HCT116 (cell line): ENCODE measurements around the gene PLK5. TPM values are rescaled to one million over a fixed set of nuclear protein-coding genes. Genes with fewer than 3 reads are reported as not detected.

ENCODE experiments used
- ATAC-seq: fragments of 200-7000 bp; cut with Tn5 transposase; 2 replicates; pipeline ENCODE4 v1.9.1; 2020; ENCODE audit warnings: mild to moderate bottlenecking, moderate library complexity
- BruUV-seq: library from RNA; stranded (reverse); fragments of 400-500 nt; replicated peaks from 2 replicates; lab custom pipeline; 2021; lab: Mats Ljungman, UMichigan
- CTCF ChIA-PET: fragments of 300-600 bp; sonication (Branson Sonifier 250); formaldehyde crosslinking; loops from one replicate; lab custom pipeline; 2021; ENCODE audit warnings: antibody characterized with exemption; lab: Charles Lee
- POLR2A ChIA-PET: fragments of 300-600, 350-600 bp; sonication (Branson Sonifier 250); formaldehyde crosslinking; loops from one replicate; lab custom pipeline; 2021; ENCODE audit warnings: antibody characterized with exemption; lab: Charles Lee
- RAD21 ChIA-PET, 2 experiments: fragments of 300-600 bp; sonication (Branson Sonifier 250); formaldehyde crosslinking; loops; one replicate each; lab custom pipeline; 2023; ENCODE audit warnings: low total read pairs in 2 of 2; ENCODE audit not compliant: uncharacterized antibody in 2 of 2, unreplicated experiment in 2 of 2, low non-redundant PET in 1 of 2; lab: Charles Lee
- DNase-seq: peaks from one replicate; pipeline ENCODE4 v3.0.0-alpha.2; 2010; ENCODE audit warnings: low read depth, low spot score
- H2AFZ ChIP-seq: fragments of 200-600 bp; shearing (Covaris generic), sonication (generic); 2 replicates; pipeline ENCODE4 v1.6.1; 2017; ENCODE audit warnings: low read depth, mixed run types, mixed read lengths, antibody characterized with exemption, low read length; ENCODE audit not compliant: poor library complexity, severe bottlenecking
- H3K27ac ChIP-seq: 2 replicates; pipeline ENCODE4 v1.5.1; 2012; ENCODE audit warnings: low read depth, low read length
- H3K27me3 ChIP-seq: fragments of 200-600 bp; sonication (generic); 2 replicates; pipeline ENCODE4 v1.6.1; 2016; ENCODE audit warnings: mixed run types, low read length, mixed read lengths; ENCODE audit not compliant: insufficient read depth
- H3K36me3 ChIP-seq, 2 experiments: fragments of 200-500 bp in 1 of 2; fragments of 200-600 bp in 1 of 2; sonication (Bioruptor generic) in 1 of 2; sonication (generic) in 1 of 2; 2 replicates each; pipeline versions ENCODE4 v1.5.1 to v1.6.1; 2014 to 2016; ENCODE audit warnings: low read length in 2 of 2, inconsistent platforms in 1 of 2, mixed read lengths in 1 of 2, mixed run types in 1 of 2; ENCODE audit not compliant: insufficient read depth in 2 of 2, control insufficient read depth in 1 of 2
- H3K4me1 ChIP-seq, 2 experiments: fragments of 200-600 bp in 1 of 2; sonication (generic) in 1 of 2; 2 replicates each; pipeline versions ENCODE4 v1.5.1 to v1.6.1; 2012 to 2017; ENCODE audit warnings: low read length in 2 of 2, inconsistent platforms in 1 of 2, mild to moderate bottlenecking in 1 of 2, mixed read lengths in 1 of 2, mixed run types in 1 of 2, moderate library complexity in 1 of 2; ENCODE audit not compliant: insufficient read depth in 2 of 2, control insufficient read depth in 1 of 2
- H3K4me2 ChIP-seq: fragments of 200-600 bp; sonication (generic); 2 replicates; pipeline ENCODE4 v1.6.1; 2017; ENCODE audit warnings: mixed run types, low read length, mixed read lengths
- H3K4me3 ChIP-seq, 2 experiments: fragments of 200-600 bp in 1 of 2; sonication (generic) in 1 of 2; replicated peaks in 1 of 2; 2 replicates each; pipeline ENCODE4 v1.5.1; 2011 to 2016; ENCODE audit warnings: low read length in 2 of 2, control low read depth in 1 of 2, low read depth in 1 of 2, mild to moderate bottlenecking in 1 of 2, mixed read lengths in 1 of 2, mixed run types in 1 of 2
- H3K79me2 ChIP-seq: fragments of 200-600 bp; sonication (generic); 2 replicates; pipeline ENCODE4 v1.6.1; 2017; ENCODE audit warnings: mild to moderate bottlenecking, mixed run types, low read length, moderate library complexity, mixed read lengths; ENCODE audit not compliant: insufficient read depth
- H3K9ac ChIP-seq: fragments of 200-600 bp; sonication (generic); 2 replicates; pipeline ENCODE4 v1.6.1; 2016; ENCODE audit warnings: low read length, mixed read lengths
- H3K9me2 ChIP-seq: fragments of 200-600 bp; sonication (generic), shearing (Covaris generic); 2 replicates; pipeline ENCODE4 v1.6.1; 2017; ENCODE audit warnings: mixed run types, mild to moderate bottlenecking, moderate library complexity; ENCODE audit not compliant: insufficient read depth
- H3K9me3 ChIP-seq, 2 experiments: fragments of 200-500 bp in 1 of 2; fragments of 200-600 bp in 1 of 2; sonication (Bioruptor generic) in 1 of 2; sonication (generic) in 1 of 2; 2 replicates each; pipeline ENCODE4 v1.6.1; 2014 to 2017; ENCODE audit warnings: low read length in 2 of 2, mixed read lengths in 2 of 2, inconsistent platforms in 1 of 2, low read depth in 1 of 2, mild to moderate bottlenecking in 1 of 2, mixed run types in 1 of 2, moderate library complexity in 1 of 2; ENCODE audit not compliant: control insufficient read depth in 1 of 2, insufficient read depth in 1 of 2
- H4K20me1 ChIP-seq: fragments of 200-600 bp; sonication (generic), shearing (Covaris generic); 2 replicates; pipeline ENCODE4 v1.6.1; 2017; ENCODE audit warnings: mixed run types, mild to moderate bottlenecking, moderate library complexity; ENCODE audit not compliant: insufficient read depth
- CEBPB ChIP-seq: IDR thresholded peaks from 2 replicates; pipeline ENCODE4 v1.6.1; 2012; ENCODE audit warnings: low read depth
- CTCF ChIP-seq, 3 experiments: fragments of 200-600 bp in 1 of 3; sonication (generic) in 1 of 3; IDR thresholded peaks in 2 of 3; conservative IDR thresholded peaks in 1 of 3; 2 replicates each; pipeline ENCODE4 v1.5.1; 2012 to 2017; ENCODE audit warnings: low read depth in 2 of 3, low read length in 2 of 3, antibody characterized with exemption in 1 of 3, borderline replicate concordance in 1 of 3, control low read depth in 1 of 3, mild to moderate bottlenecking in 1 of 3, mixed read lengths in 1 of 3, mixed run types in 1 of 3, moderate library complexity in 1 of 3; ENCODE audit not compliant: insufficient read depth in 1 of 3
- ELF1 ChIP-seq: IDR thresholded peaks from 2 replicates; pipeline ENCODE4 v1.6.1; 2012; ENCODE audit warnings: low read depth, borderline replicate concordance
- EZH2phosphoT487 ChIP-seq: fragments of 200-600 bp; IDR thresholded peaks from 2 replicates; pipeline ENCODE4 v1.6.1; 2018; ENCODE audit warnings: antibody characterized with exemption, borderline replicate concordance
- FOSL1 ChIP-seq: IDR thresholded peaks from 2 replicates; pipeline ENCODE4 v1.6.1; 2012; ENCODE audit warnings: low read depth
- MAX ChIP-seq: IDR thresholded peaks from 2 replicates; pipeline ENCODE4 v1.6.1; 2012
- POLR2A ChIP-seq: IDR thresholded peaks from 2 replicates; pipeline ENCODE4 v1.7.0; 2011; ENCODE audit warnings: borderline replicate concordance; ENCODE audit not compliant: insufficient read depth, insufficient read length; ENCODE audit errors: extremely low read depth
- POLR2AphosphoS5 ChIP-seq: IDR thresholded peaks from 2 replicates; pipeline ENCODE4 v1.6.1; 2011; ENCODE audit warnings: mild to moderate bottlenecking, low read depth, low read length, moderate library complexity
- SP1 ChIP-seq: IDR thresholded peaks from 2 replicates; pipeline ENCODE4 v1.6.1; 2012; ENCODE audit warnings: low read depth
- intact Hi-C: fragments of 100-400 bp; cut with micrococcal nuclease; formaldehyde crosslinking; loops from 2 replicates; pipeline ENCODE4 v1.10.0; 2022
- total RNA-seq: library from RNA; stranded (reverse); gene quantifications from one replicate; pipeline ENCODE4 v1.2.1, GENCODE V29; 2021; ENCODE audit not compliant: unreplicated experiment

Gene PLK5
- total RNA-seq, 1 experiment from 2014 or later, result not detected

GRCh38 chr19:1492474-1493006 lies 31.3 kb upstream of the PLK5 start:
- no peak for ATAC-seq
- Histone ChIP-seq H2AFZ (no peak overlapping the region), H3K27me3 (no peaks in the 10 kb centered on the region), H3K27ac (peak overlapping the region; percentile 68), H3K36me3 (no peaks in the 10 kb centered on the region), H3K4me2 (peak overlapping the region; percentile 98), H3K4me3 (peak overlapping the region; percentile 78 to 85), H3K79me2 (peaks cover 7% of the 10 kb centered on the region; the same call in 1 of the 2 replicates), H3K9me3 (no peaks in the 10 kb centered on the region), H3K9ac (peak overlapping the region; percentile 90), H3K4me1 (peaks cover 19 to 33% of the 10 kb centered on the region in 2 experiments), H3K9me2 (no peaks in the 10 kb centered on the region), H4K20me1 (no peaks in the 10 kb centered on the region)
- CTCF ChIA-PET, result interaction anchor here (1.3 to 1.5 kb wide), 2 partner anchors 17 to 47 kb away, joined by 3 read pairs; no protein-coding TSS in a partner anchor
- BruUV-seq, result no TSS peak
- TF ChIP-seq POLR2AphosphoS5 (peak; percentile 81), EZH2phosphoT487 (no peak), ELF1 (no peak), CEBPB (no peak), SP1 (no peak)
- DNase-seq, result no peak
- RAD21 ChIA-PET, result interaction anchor here in 1 of 2 experiments (0.5 kb wide), 1 partner anchor 333 kb away, joined by 5 read pairs; no protein-coding TSS in a partner anchor
- POLR2A ChIA-PET, result interaction anchor here (1.6 kb wide), 1 partner anchor 13 kb away, joined by 3 read pairs; no protein-coding TSS in a partner anchor
- intact Hi-C loops, result no loop called here

- Histone ChIP-seq H3K4me1 (peaks cover 19 to 33% of the 10 kb centered on the region in 2 experiments), H3K9me3 (no peaks in the 10 kb centered on the region), H3K4me3 (no peak overlapping the region), H3K36me3 (no peaks in the 10 kb centered on the region), H3K9ac (no peak overlapping the region), H3K4me2 (no peak overlapping the region), H3K9me2 (no peaks in the 10 kb centered on the region), H3K79me2 (peaks cover 7% of the 10 kb centered on the region; the same call in 1 of the 2 replicates), H2AFZ (no peak overlapping the region), H4K20me1 (no peaks in the 10 kb centered on the region), H3K27ac (no peak overlapping the region), H3K27me3 (no peaks in the 10 kb centered on the region)
- ATAC-seq, result no peak
- TF ChIP-seq CTCF (IDR thresholded peaks at IDR 0.05 in 2 of 3, conservative IDR thresholded peaks at IDR 0.05 in 1 of 3; ENCODE audit: borderline replicate concordance in 1 of 3, insufficient read depth in 1 of 3, low read depth in 2 of 3, low read length in 2 of 3) (no peak), POLR2A (no peak), EZH2phosphoT487 (no peak), FOSL1 (no peak), SP1 (no peak), MAX (no peak)
- intact Hi-C loops, result no loop called here
- RAD21 ChIA-PET, result no interaction called here
- no TSS peak for BruUV-seq
- CTCF ChIA-PET, result no interaction called here
- POLR2A ChIA-PET, result no interaction called here
- DNase-seq, result no peak
Observed at GRCh38 chr19:1494115-1494815, 29.6 kb upstream of the PLK5 start.
